ENCODE data around the gene PKNOX2. TPM values are rescaled to one million over a fixed set of nuclear protein-coding genes. Genes with fewer than 3 reads are reported as not detected.

PKNOX2 gene
- total RNA-seq, 1 experiment from 2014 or later, result 0.10 TPM

GRCh38 chr11:125171974-125172373 lies 7.4 kb downstream of the PKNOX2 start:
- DNase-seq (ENCODE audit: low spot score), result no peak

- DNase-seq (ENCODE audit: low spot score), result no peak
These were observed 8.5 kb downstream of the PKNOX2 start for GRCh38 chr11:125173027-125173426.

- DNase-seq (ENCODE audit: low spot score), result no peak
These were observed 9.0 kb downstream of the PKNOX2 start for GRCh38 chr11:125173556-125173955.

GRCh38 chr11:125174057-125174456 lies 9.5 kb downstream of the PKNOX2 start:
- DNase-seq (ENCODE audit: low spot score), result no peak

- DNase-seq (ENCODE audit: low spot score), result no peak
These were observed 10.1 kb downstream of the PKNOX2 start for GRCh38 chr11:125174686-125175085.

- DNase-seq (ENCODE audit: low spot score), result no peak
These were observed 10.6 kb downstream of the PKNOX2 start for GRCh38 chr11:125175166-125175565.

- no peak for DNase-seq (ENCODE audit: low spot score)
These were observed 11.5 kb downstream of the PKNOX2 start for GRCh38 chr11:125175896-125176575.

- no peak for DNase-seq (ENCODE audit: low spot score)
These were observed 12.3 kb downstream of the PKNOX2 start for GRCh38 chr11:125176866-125177265.

GRCh38 chr11:125177543-125177942 lies 13.0 kb downstream of the PKNOX2 start:
- no peak for DNase-seq (ENCODE audit: low spot score)

GRCh38 chr11:125179346-125179745 lies 14.8 kb downstream of the PKNOX2 start:
- no peak for DNase-seq (ENCODE audit: low spot score)

GRCh38 chr11:125179895-125180294 lies 15.3 kb downstream of the PKNOX2 start:
- no peak for DNase-seq (ENCODE audit: low spot score)

GRCh38 chr11:125180413-125181305 lies 16.1 kb downstream of the PKNOX2 start:
- DNase-seq (ENCODE audit: low spot score), result no peak

- DNase-seq (ENCODE audit: low spot score), result no peak
These were observed 18.0 kb downstream of the PKNOX2 start for GRCh38 chr11:125182573-125182972.

GRCh38 chr11:125183641-125184040 lies 19.1 kb downstream of the PKNOX2 start:
- DNase-seq (ENCODE audit: low spot score), result no peak

GRCh38 chr11:125188021-125188420 lies 23.5 kb downstream of the PKNOX2 start:
- DNase-seq (ENCODE audit: low spot score), result no peak

GRCh38 chr11:125190566-125190965 lies 26.0 kb downstream of the PKNOX2 start:
- no peak for DNase-seq (ENCODE audit: low spot score)

- no peak for DNase-seq (ENCODE audit: low spot score)
These were observed 27.6 kb downstream of the PKNOX2 start for GRCh38 chr11:125192183-125192582.

- DNase-seq (ENCODE audit: low spot score), result no peak
These were observed 28.3 kb downstream of the PKNOX2 start for GRCh38 chr11:125192717-125193415.

- DNase-seq (ENCODE audit: low spot score), result no peak
These were observed 28.8 kb downstream of the PKNOX2 start for GRCh38 chr11:125193416-125193726.

- no peak for DNase-seq (ENCODE audit: low spot score)
These were observed 29.3 kb downstream of the PKNOX2 start for GRCh38 chr11:125193841-125194240.

GRCh38 chr11:125199915-125200314 lies 35.4 kb downstream of the PKNOX2 start:
- DNase-seq (ENCODE audit: low spot score), result no peak

- DNase-seq (ENCODE audit: low spot score), result no peak
These were observed 35.9 kb downstream of the PKNOX2 start for GRCh38 chr11:125200441-125200840.
